ENCODE measurements around the gene FRYL. TPM values are rescaled to one million over a fixed set of nuclear protein-coding genes. Genes with fewer than 3 reads are reported as not detected.
A peak's percentile ranks its signal among the peaks of the same experiment; 100 is the strongest.

FRYL gene
- total RNA-seq, 2 donors from 2014 or later, result 104 to 120 TPM

DNA sequence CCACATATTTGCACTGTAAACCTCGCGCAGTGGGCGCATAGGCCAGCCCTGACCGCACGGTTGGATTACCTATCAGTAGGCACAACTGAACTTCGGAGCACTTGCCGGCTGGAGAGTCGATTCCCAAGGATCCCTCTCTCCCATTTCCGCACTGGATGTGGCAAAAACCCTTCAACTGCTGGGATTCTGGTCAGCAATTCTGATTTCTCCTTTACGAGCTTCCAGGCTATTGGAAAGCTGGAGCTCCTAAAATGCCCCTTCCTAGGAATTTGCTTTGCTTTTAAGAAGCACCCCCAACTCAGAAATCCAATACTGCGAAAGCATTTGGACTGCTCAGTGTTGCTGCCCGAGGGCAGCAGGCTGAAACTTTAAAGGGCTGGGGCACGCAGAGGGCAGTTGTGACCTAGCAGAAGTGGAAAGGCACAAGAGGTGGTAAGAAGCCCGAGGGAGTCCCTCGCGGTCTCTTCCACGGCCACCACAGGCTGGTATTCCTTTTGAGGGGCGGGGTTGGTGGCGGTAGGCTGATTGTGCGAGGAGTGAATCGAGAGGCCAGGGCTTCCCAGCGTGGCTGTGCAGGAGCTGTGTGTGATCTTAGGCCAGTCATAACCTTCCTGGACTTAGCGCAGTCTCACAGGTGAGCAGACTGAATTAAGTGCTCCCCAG, 288.4 kb downstream of the FRYL start:
- Mint-ChIP-seq H3K36me3 (ENCODE audit: low read depth) (no peaks in the 10 kb centered on the region), H3K4me3 (peak overlapping the region; percentile 36), H3K27me3 (peaks cover 38% of the 10 kb centered on the region), H3K27ac (no peak overlapping the region), H3K4me1 (peaks cover 3% of the 10 kb centered on the region)
- H3K9me3 ChIP-seq (ENCODE audit: control insufficient read depth, low read length, poor library complexity, severe bottlenecking), result no peaks in the 10 kb centered on the region
- DNase-seq (no peak), ATAC-seq (no peak)

DNA sequence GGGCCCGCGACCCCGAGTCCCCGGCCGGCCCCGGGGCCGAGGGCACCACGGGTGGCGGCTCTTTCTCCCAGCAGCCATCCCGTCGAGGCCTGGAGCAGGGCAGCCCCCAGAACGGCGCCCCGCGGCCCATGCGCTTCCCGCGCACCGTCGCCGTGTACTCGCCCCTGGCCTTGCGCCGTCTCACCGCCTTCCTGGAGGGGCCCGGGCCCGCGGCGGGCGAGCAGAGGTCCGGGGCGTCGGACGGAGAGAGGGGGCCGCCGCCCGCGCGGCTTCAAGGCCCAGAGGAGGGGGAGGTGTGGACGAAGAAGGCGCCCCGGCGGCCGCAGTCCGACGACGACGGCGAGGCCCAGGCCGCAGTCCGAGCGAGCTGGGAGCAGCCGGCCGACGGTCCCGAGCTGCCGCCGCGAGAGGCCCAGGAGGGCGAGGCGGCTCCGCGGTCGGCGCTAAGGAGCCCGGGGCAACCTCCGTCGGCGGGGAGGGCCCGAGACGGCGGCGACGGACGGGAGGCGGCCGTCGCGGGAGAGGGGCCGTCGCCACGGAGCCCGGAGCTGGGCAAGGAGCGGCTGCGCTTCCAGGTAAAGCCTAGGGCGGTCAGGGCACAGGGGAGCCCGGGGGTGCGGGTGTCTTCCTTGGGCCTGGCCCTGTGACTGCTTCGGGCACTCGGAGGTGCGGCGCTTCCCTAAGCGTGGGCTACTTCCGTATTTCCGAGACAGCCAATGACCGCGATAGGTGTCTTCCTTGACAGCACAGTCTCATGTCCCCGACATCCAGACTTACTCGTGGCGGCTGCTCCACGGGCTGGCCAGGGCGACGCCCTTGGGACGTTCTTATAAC, 289.2 kb downstream of the FRYL start:
- H3K27ac Mint-ChIP-seq, result no peak overlapping the region
- DNase-seq (no peak), ATAC-seq (peak; percentile 46)
- peaks cover under 1% of the 10 kb centered on the region for H3K4me1 Mint-ChIP-seq
- H3K36me3 Mint-ChIP-seq (ENCODE audit: low read depth), result no peaks in the 10 kb centered on the region
- peaks cover 38% of the 10 kb centered on the region for H3K27me3 Mint-ChIP-seq
- H3K9me3 ChIP-seq (ENCODE audit: control insufficient read depth, low read length, poor library complexity, severe bottlenecking), result no peaks in the 10 kb centered on the region
- no peak overlapping the region for H3K4me3 Mint-ChIP-seq

DNA sequence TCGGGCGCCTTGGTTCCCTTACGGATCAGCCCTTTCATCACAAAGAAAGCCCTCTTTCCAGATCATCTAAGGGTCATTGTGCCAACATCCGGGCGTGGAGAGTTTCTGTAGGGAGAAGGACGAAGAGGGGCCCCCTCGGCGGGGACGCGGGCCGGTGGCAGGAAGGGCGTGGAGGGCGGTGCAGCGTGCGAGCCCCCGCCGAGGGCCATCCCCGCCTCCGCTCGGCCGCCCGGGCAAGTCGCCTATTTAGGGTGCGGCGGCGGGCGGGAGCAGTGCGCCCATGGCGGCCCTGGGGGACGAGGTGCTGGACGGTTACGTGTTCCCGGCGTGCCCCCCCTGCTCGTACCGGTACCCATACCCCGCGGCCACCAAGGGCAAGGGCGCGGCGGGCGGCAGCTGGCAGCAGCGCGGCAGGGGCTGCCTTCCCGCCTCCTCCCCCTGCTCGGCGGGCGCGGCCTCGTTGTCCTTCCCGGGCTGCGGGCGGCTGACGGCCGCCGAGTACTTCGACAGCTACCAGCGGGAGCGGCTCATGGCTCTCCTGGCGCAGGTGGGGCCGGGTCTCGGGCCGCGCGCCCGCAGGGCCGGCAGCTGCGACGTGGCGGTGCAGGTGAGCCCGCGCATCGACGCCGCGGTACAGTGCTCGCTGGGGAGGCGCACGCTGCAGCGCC, 289.9 kb downstream of the FRYL start, which contains the start of gene ZAR1:
Gene ZAR1 (plus strand): TSS at position 241 of the 668 bp plus-strand sequence. CDS start 40 bp downstream, at position 281.
- Mint-ChIP-seq H3K27me3 (peaks cover 43% of the 10 kb centered on the region), H3K4me1 (no peaks in the 10 kb centered on the region), H3K4me3 (peak within 1 kb of the TSS; percentile 72), H3K27ac (no peak within 1 kb of the TSS), H3K36me3 (ENCODE audit: low read depth) (no peaks in the 10 kb centered on the region)
- peak; percentile 20 for ATAC-seq
- no peak for DNase-seq
- no peaks in the 10 kb centered on the region for H3K9me3 ChIP-seq (ENCODE audit: control insufficient read depth, low read length, poor library complexity, severe bottlenecking)

DNA sequence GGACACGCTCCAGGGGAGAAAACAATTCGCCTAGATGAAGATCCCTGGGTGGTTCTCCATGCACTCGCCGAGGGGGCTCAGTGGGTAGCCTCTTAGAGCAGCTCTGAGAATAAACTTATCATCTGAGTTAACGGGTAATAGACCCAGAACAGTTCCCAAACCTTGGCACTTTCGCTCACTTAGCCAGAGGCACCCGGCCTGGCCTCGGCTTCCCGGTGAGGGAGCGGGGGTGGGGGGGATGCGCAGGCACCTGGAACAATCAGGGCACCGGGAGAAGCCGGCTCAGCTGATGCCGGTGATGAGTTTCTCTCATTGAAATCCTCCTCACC, 290.4 kb downstream of the FRYL start:
- H3K9me3 ChIP-seq (ENCODE audit: control insufficient read depth, low read length, poor library complexity, severe bottlenecking), result no peaks in the 10 kb centered on the region
- peaks cover 48% of the 10 kb centered on the region for H3K27me3 Mint-ChIP-seq
- ATAC-seq, result no peak
- no peak overlapping the region for H3K27ac Mint-ChIP-seq
- DNase-seq, result no peak
- no peaks in the 10 kb centered on the region for H3K36me3 Mint-ChIP-seq (ENCODE audit: low read depth)
- H3K4me3 Mint-ChIP-seq, result peak overlapping the region; percentile 72
- H3K4me1 Mint-ChIP-seq, result peaks cover 3% of the 10 kb centered on the region

DNA sequence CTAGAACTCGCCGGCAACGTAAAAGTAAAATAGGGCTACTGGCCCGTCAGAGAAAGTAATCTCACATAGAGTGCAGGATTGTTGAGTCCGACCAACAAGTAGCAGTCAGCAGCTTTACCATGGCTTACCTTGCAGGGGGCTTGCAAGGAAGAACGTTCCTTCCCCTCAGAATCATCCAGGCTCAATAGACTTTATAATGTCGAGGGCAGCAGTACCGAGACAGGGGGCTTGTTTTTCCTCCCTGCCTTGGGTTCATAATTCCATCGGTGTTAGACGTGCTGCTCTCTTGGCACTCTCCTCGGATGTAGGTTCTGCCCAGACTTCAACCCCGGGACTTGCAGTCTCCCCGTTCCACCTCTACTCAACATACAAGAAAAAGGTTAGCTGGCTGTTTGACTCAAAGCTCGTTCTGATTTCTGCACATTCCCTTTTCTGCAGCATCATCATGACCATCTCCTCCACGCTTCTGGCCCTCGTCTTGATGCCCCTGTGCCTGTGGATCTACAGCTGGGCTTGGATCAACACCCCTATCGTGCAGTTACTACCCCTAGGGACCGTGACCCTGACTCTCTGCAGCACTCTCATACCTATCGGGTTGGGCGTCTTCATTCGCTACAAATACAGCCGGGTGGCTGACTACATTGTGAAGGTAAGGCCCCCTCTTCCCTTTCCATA, 295.4 kb downstream of the FRYL start:
- Mint-ChIP-seq H3K36me3 (ENCODE audit: low read depth) (peaks cover 4% of the 10 kb centered on the region), H3K4me3 (peak overlapping the region; percentile 64), H3K27me3 (peaks cover 68% of the 10 kb centered on the region), H3K4me1 (peaks cover 9% of the 10 kb centered on the region), H3K27ac (no peak overlapping the region)
- ATAC-seq (no peak), DNase-seq (no peak)
- H3K9me3 ChIP-seq (ENCODE audit: control insufficient read depth, low read length, poor library complexity, severe bottlenecking), result no peaks in the 10 kb centered on the region

DNA sequence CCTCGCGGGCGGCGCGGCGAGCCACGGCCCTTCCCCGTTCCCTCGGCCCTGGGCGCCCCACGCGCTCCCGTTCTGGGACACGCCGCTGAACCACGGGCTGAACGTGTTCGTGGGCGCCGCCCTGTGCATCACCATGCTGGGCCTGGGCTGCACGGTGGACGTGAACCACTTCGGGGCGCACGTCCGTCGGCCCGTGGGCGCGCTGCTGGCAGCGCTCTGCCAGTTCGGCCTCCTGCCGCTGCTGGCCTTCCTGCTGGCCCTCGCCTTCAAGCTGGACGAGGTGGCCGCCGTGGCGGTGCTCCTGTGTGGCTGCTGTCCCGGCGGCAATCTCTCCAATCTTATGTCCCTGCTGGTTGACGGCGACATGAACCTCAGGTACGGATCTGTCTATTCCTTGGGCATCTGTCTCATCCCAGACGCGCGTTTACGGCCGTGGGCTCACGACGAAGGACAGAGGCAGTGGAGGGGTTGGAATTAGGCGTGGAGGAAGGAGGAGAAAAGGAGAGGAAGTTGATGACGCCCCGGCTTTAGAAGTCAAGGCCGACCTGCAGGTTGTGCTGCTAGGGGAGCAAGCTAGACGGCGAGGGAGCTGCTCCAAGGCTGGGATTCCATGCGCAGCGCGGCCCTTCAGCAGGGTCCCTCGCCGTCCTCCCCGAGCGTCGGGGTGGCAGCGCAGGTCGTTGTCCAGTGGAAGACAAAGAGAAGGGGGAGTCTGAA, 296.1 kb downstream of the FRYL start:
- H3K4me1 Mint-ChIP-seq, result peaks cover 9% of the 10 kb centered on the region
- H3K4me3 Mint-ChIP-seq, result peak overlapping the region; percentile 64

DNA sequence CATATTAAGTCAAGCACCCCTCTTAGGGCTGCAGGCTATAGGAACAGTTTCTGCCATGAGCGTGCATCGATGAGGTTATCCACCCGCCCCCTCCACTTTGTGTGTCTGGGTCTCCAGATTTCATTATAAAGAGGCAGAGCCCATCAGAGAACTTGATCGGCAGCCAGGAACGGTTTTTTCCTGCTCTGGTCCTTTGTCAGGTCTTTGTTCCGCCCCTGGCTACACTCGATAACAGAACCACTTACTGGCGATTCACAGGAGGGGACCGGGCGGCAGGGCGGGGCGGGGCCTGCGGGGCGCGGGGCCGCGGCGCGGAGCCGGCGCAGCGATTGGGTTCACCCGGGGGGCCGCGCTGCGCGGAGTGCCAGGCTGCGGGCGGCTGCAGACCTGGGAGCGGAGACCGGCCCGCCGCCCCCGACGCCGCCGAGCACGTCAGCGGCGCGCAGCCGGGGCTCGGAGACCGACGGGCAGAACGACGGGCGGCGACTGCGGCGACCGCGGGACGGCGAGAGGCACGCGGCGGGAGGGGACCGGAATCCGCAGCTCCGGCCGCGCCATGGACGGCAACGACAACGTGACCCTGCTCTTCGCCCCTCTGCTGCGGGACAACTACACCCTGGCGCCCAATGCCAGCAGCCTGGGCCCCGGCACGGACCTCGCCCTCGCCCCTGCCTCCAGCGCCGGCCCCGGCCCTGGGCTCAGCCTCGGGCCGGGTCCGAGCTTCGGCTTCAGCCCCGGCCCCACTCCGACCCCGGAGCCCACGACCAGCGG, 296.9 kb downstream of the FRYL start, which contains the start of gene SLC10A4:
Gene SLC10A4 (plus strand): TSS at position 338 of the 771 bp plus-strand sequence. CDS start 219 bp downstream, at position 557.
- peaks cover 58% of the 10 kb centered on the region for H3K27me3 Mint-ChIP-seq
- ATAC-seq, result peak; percentile 48
- peak within 1 kb of the TSS; percentile 67 for H3K4me3 Mint-ChIP-seq

More for the DNA sequence above, 296.1 kb downstream of the FRYL start:
- no peaks in the 10 kb centered on the region for H3K9me3 ChIP-seq (ENCODE audit: control insufficient read depth, low read length, poor library complexity, severe bottlenecking)
- peak in 1 of 3 donors; percentile 13 for DNase-seq
- ATAC-seq, result peak; percentile 57
- Mint-ChIP-seq H3K36me3 (ENCODE audit: low read depth) (peaks cover 4% of the 10 kb centered on the region), H3K27ac (no peak overlapping the region), H3K27me3 (peaks cover 65% of the 10 kb centered on the region)

DNA sequence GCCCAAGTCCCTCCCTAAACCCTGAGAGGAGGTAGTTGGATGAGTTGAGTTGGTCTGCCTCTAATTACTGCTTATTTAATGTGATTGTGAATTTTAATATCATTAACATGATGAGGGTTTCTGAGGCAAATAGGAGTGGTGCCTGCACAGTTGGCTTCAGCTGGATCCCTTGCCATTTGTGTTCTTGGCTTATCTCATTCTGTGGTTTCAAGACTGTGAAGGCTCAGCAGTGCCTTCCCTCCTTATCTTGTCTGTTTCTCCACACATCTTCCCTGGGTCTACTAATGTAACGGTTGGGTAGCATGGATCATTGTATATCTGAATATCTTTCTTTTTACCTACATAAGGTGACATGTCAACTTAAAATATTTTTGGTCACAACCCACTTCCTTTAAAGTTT, 298.5 kb downstream of the FRYL start:
- no peak for DNase-seq
- no peak overlapping the region for H3K27ac Mint-ChIP-seq
- peaks cover 4% of the 10 kb centered on the region for H3K36me3 Mint-ChIP-seq (ENCODE audit: low read depth)
- H3K9me3 ChIP-seq (ENCODE audit: control insufficient read depth, low read length, poor library complexity, severe bottlenecking), result no peaks in the 10 kb centered on the region
- H3K27me3 Mint-ChIP-seq, result peaks cover 47% of the 10 kb centered on the region
- peaks cover 9% of the 10 kb centered on the region for H3K4me1 Mint-ChIP-seq
- no peak overlapping the region for H3K4me3 Mint-ChIP-seq
- ATAC-seq, result no peak

More for the DNA sequence above, 296.9 kb downstream of the FRYL start, which contains the start of gene SLC10A4:
- no peaks in the 10 kb centered on the region for H3K9me3 ChIP-seq (ENCODE audit: control insufficient read depth, low read length, poor library complexity, severe bottlenecking)
- DNase-seq, result peak in 1 of 3 donors; percentile 12
- Mint-ChIP-seq H3K4me1 (peaks cover 9% of the 10 kb centered on the region), H3K36me3 (ENCODE audit: low read depth) (peaks cover 4% of the 10 kb centered on the region), H3K27ac (no peak within 1 kb of the TSS)

DNA sequence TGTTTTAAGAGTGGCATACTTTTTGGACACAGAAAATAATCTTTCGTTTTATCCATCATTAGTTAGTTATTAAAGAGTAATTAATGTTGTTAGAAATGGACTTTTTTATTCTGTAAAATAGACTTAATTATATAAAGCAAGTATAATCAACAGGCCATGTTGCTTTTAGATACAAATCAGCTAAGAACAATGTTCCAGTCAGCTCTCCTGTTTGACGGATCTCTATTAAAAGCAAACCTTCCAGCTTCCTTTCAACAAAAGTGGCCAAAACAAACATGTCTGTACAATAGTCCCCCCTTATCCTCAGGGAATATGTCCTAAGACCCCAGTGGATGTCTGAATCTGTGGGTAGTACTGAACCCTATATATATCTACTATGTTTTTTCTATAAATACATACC, 301.8 kb downstream of the FRYL start:
- no peak overlapping the region for H3K27ac Mint-ChIP-seq
- H3K27me3 Mint-ChIP-seq, result peaks cover 35% of the 10 kb centered on the region
- no peak for DNase-seq

DNA sequence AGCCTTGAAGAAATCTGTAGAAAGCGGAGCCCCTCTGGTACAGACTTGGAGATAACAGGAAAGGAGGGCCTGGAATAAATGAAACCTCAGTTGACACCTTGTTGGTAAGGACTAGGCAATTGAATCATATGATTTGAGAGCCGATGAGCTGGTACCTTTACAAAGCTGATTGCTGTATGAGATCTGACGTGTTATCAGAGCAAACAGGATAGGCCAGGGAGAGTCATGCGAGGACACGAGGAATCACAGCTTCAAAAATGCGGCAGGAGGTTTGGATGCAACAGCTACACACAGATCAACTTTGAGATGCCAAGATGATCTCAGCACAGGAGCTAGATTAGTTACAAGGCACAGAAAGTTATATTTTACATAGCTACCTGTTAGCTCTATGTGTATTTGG, 304.3 kb downstream of the FRYL start:
- Mint-ChIP-seq H3K4me3 (no peak overlapping the region), H3K27ac (no peak overlapping the region), H3K27me3 (peaks cover 16% of the 10 kb centered on the region), H3K36me3 (ENCODE audit: low read depth) (no peaks in the 10 kb centered on the region), H3K4me1 (no peaks in the 10 kb centered on the region)
- H3K9me3 ChIP-seq (ENCODE audit: control insufficient read depth, low read length, poor library complexity, severe bottlenecking), result no peaks in the 10 kb centered on the region
- DNase-seq, result no peak
- ATAC-seq, result no peak

More for the DNA sequence above, 301.8 kb downstream of the FRYL start:
- H3K4me3 Mint-ChIP-seq, result no peak overlapping the region
- H3K4me1 Mint-ChIP-seq, result no peaks in the 10 kb centered on the region
- ATAC-seq, result no peak
- H3K9me3 ChIP-seq (ENCODE audit: control insufficient read depth, low read length, poor library complexity, severe bottlenecking), result no peaks in the 10 kb centered on the region
- H3K36me3 Mint-ChIP-seq (ENCODE audit: low read depth), result no peaks in the 10 kb centered on the region

DNA sequence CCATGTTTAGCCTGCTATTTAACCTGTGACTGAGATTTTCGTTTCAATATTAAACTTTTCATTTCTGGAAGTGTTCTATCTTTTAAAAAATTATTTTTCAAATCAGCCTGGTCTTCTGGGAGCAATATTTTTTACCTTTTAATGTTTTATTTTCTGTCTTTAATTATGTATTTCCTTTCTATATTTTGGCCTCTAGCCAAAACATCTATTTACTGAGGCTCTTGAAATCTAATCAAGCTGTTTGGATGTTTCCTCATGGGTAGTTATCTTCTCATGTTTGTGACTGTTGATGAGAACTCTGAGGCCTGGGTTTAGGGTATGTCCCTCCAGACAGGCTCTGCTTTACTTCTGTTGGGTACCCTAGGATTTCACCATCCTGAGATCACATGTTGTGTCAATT, 307.3 kb downstream of the FRYL start:
- peaks cover 2% of the 10 kb centered on the region for H3K4me1 Mint-ChIP-seq
- H3K27me3 Mint-ChIP-seq, result peaks cover 31% of the 10 kb centered on the region
- peaks cover 4% of the 10 kb centered on the region for H3K36me3 Mint-ChIP-seq (ENCODE audit: low read depth)
- H3K27ac Mint-ChIP-seq, result no peak overlapping the region
- no peaks in the 10 kb centered on the region for H3K9me3 ChIP-seq (ENCODE audit: control insufficient read depth, low read length, poor library complexity, severe bottlenecking)
- ATAC-seq (no peak), DNase-seq (no peak)
- no peak overlapping the region for H3K4me3 Mint-ChIP-seq

DNA sequence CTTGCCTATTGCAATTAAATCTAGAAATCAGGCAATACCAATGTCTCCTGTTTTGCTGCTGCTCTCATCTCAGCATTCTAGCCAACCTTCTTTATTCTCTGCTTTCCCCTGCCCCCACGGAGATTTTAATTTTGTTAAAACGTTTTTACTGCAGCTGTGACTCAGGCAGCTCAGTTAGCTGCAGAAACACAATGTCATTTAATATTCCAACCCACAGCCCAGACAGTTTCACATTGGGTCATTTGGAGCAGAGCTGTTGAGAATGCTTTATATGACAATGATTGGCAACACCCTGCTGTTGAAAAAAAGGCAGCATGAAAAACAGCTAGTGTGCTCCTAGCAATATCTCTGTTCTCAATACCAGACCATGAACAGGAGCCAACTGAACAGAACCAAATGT, 309.5 kb downstream of the FRYL start:
- H3K9me3 ChIP-seq (ENCODE audit: control insufficient read depth, low read length, poor library complexity, severe bottlenecking), result no peaks in the 10 kb centered on the region
- Mint-ChIP-seq H3K4me3 (no peak overlapping the region), H3K4me1 (peaks cover 2% of the 10 kb centered on the region), H3K36me3 (ENCODE audit: low read depth) (peaks cover 4% of the 10 kb centered on the region), H3K27me3 (peaks cover 25% of the 10 kb centered on the region), H3K27ac (no peak overlapping the region)
- DNase-seq, result no peak
- ATAC-seq, result no peak
